IMR-90 (cell line): ENCODE results near the gene BANP. TPM values are rescaled to one million over a fixed set of nuclear protein-coding genes. Genes with fewer than 3 reads are reported as not detected.
A peak's percentile ranks its signal among the peaks of the same experiment; 100 is the strongest.
"Not testable (repeated sequence)": the region's sequence is repeated elsewhere in the genome, so short reads cannot be mapped to it uniquely, and the experiment has no call there.

ENCODE experiments used
- ATAC-seq: fragments of 200-7000 bp; cut with Tn5 transposase; 2 replicates; pipeline ENCODE4 v1.9.1; 2020; ENCODE audit warnings: low read depth, mild to moderate bottlenecking, moderate library complexity
- BruUV-seq: library from RNA; stranded (reverse); fragments of 400-500 nt; replicated peaks from 2 replicates; lab custom pipeline; 2021; lab: Mats Ljungman, UMichigan
- CTCF ChIA-PET: fragments of 300-600 bp; formaldehyde crosslinking; extraction: SDS; loops from one replicate; lab custom pipeline; 2021; ENCODE audit warnings: antibody characterized with exemption; lab: Yijun Ruan, JAX
- POLR2A ChIA-PET: fragments of 300-600 bp; sonication (Branson Sonifier 250); formaldehyde crosslinking; loops from one replicate; lab custom pipeline; 2022; ENCODE audit warnings: antibody characterized with exemption; ENCODE audit not compliant: unreplicated experiment; lab: Charles Lee
- DNase-seq: peaks from one replicate; pipeline ENCODE4 v3.0.0; 2013
- H2AFZ ChIP-seq: replicated peaks from 2 replicates; pipeline ENCODE3; 2013; ENCODE audit warnings: low read length, mild to moderate bottlenecking; ENCODE audit not compliant: poor library complexity
- H2AK5ac ChIP-seq: 2 replicates; pipeline ENCODE4 v1.6.1; 2013; ENCODE audit warnings: low read depth, low read length, inconsistent platforms
- H2AK9ac ChIP-seq: replicated peaks from 2 replicates; pipeline ENCODE3; 2013; ENCODE audit warnings: mild to moderate bottlenecking, low read depth, low read length, moderate library complexity; ENCODE audit not compliant: poor library complexity
- H2BK120ac ChIP-seq: 2 replicates; pipeline ENCODE4 v1.6.1; 2013; ENCODE audit warnings: low read depth, low read length, inconsistent platforms
- H2BK15ac ChIP-seq: 3 replicates; pipeline ENCODE4 v1.6.1; 2013; ENCODE audit warnings: low read depth, low read length, inconsistent platforms
- H2BK20ac ChIP-seq: 2 replicates; pipeline ENCODE4 v1.6.1; 2013; ENCODE audit warnings: low read depth, mild to moderate bottlenecking, inconsistent platforms, low read length, moderate library complexity
- H2BK5ac ChIP-seq: 2 replicates; pipeline ENCODE4 v1.6.1; 2013; ENCODE audit warnings: mild to moderate bottlenecking, low read depth, low read length, inconsistent platforms; ENCODE audit not compliant: poor library complexity, severe bottlenecking
- H3K14ac ChIP-seq: replicated peaks from 2 replicates; pipeline ENCODE4 v1.6.1; 2013; ENCODE audit warnings: low read depth, low read length, inconsistent platforms
- H3K18ac ChIP-seq: 2 replicates; pipeline ENCODE4 v1.6.1; 2013; ENCODE audit warnings: low read depth, low read length, control low read depth
- H3K23ac ChIP-seq: 2 replicates; pipeline ENCODE4 v1.6.1; 2013; ENCODE audit warnings: low read depth, low read length, inconsistent platforms
- H3K27ac ChIP-seq: 2 replicates; pipeline ENCODE4 v1.5.1; 2013; ENCODE audit warnings: mild to moderate bottlenecking, control low read depth, low read length; ENCODE audit not compliant: insufficient read depth
- H3K27me3 ChIP-seq: 2 replicates; pipeline ENCODE4 v1.6.1; 2013; ENCODE audit warnings: low read length; ENCODE audit not compliant: control insufficient read depth, insufficient read depth
- H3K36me3 ChIP-seq: 2 replicates; pipeline ENCODE4 v1.6.1; 2013; ENCODE audit warnings: low read length, mixed read lengths; ENCODE audit not compliant: control insufficient read depth, insufficient read depth
- H3K4ac ChIP-seq: 2 replicates; pipeline ENCODE4 v1.6.1; 2013; ENCODE audit warnings: low read depth, low read length, inconsistent platforms
- H3K4me1 ChIP-seq: 2 replicates; pipeline ENCODE4 v1.6.1; 2013; ENCODE audit warnings: low read length, mixed read lengths; ENCODE audit not compliant: control insufficient read depth, insufficient read depth
- H3K4me2 ChIP-seq: 2 replicates; pipeline ENCODE4 v1.6.1; 2013; ENCODE audit warnings: low read depth, mild to moderate bottlenecking, control low read depth, low read length, moderate library complexity
- H3K4me3 ChIP-seq: 2 replicates; pipeline ENCODE4 v1.5.1; 2013; ENCODE audit warnings: low read depth, mild to moderate bottlenecking, control low read depth, low read length, moderate library complexity; ENCODE audit not compliant: insufficient read depth
- H3K56ac ChIP-seq: 2 replicates; pipeline ENCODE4 v1.6.1; 2013; ENCODE audit warnings: low read length, inconsistent platforms; ENCODE audit not compliant: insufficient read depth; ENCODE audit errors: extremely low read depth
- H3K79me1 ChIP-seq, 2 experiments: 2 replicates each; pipeline ENCODE4 v1.6.1; 2013; ENCODE audit warnings: low read length in 2 of 2, inconsistent platforms in 1 of 2, low read depth in 1 of 2
- H3K9ac ChIP-seq: 2 replicates; pipeline ENCODE4 v1.6.1; 2013; ENCODE audit warnings: low read depth, low read length, control low read depth
- H3K9me1 ChIP-seq: 2 replicates; pipeline ENCODE4 v1.6.1; 2013; ENCODE audit warnings: low read length, inconsistent platforms; ENCODE audit not compliant: insufficient read depth
- H3K9me3 ChIP-seq: 2 replicates; pipeline ENCODE4 v1.6.1; 2013; ENCODE audit warnings: low read length; ENCODE audit not compliant: control insufficient read depth, insufficient read depth
- H4K20me1 ChIP-seq: 2 replicates; pipeline ENCODE4 v1.6.1; 2013; ENCODE audit warnings: low read length, inconsistent platforms; ENCODE audit not compliant: insufficient read depth
- H4K5ac ChIP-seq: 2 replicates; pipeline ENCODE4 v1.6.1; 2013; ENCODE audit warnings: mild to moderate bottlenecking, low read depth, low read length, control low read depth
- H4K8ac ChIP-seq, 2 experiments: 2 replicates each; pipeline ENCODE4 v1.6.1; 2013; ENCODE audit warnings: low read depth in 2 of 2, low read length in 2 of 2, control low read depth in 1 of 2, inconsistent platforms in 1 of 2
- H4K91ac ChIP-seq: 2 replicates; pipeline ENCODE4 v1.6.1; 2013; ENCODE audit warnings: low read depth, low read length, inconsistent platforms; ENCODE audit not compliant: insufficient read depth
- WGBS, 2 experiments: methylation state at CpG; one replicate each; pipeline versions ENCODE4 v1.1.5 to v1.1.7; 2013; ENCODE audit warnings: missing lambda C conversion rate in 2 of 2; ENCODE audit not compliant: insufficient read length in 1 of 2; ENCODE audit errors: extremely low coverage in 2 of 2; 5-methylcytosine and 5-hydroxymethylcytosine counted together
- dilution Hi-C: fragments of 300-500 bp; cut with HindIII; formaldehyde crosslinking; loops from one replicate; pipeline ENCODE4 v1.14.3; 2018; ENCODE audit warnings: low sequenced_read_pairs; ENCODE audit not compliant: unreplicated experiment
- in situ Hi-C: fragments of 300-500 bp; cut with MboI; formaldehyde crosslinking; loops from 3 replicates; pipeline ENCODE4 v1.14.3; 2019; ENCODE audit warnings: low sequenced_read_pairs, inconsistent platforms, mixed read lengths
- intact Hi-C: fragments of 100-400 bp; cut with micrococcal nuclease; formaldehyde crosslinking; loops from 2 replicates; pipeline ENCODE4 v1.10.0; 2022
- polyA plus RNA-seq, 3 experiments: library from polyadenylated mRNA; depleted of rRNA; stranded (reverse); fragments of >200 nt; gene quantifications; 2 replicates each; pipeline ENCODE4 v1.2.3, GENCODE V29; 2012; ENCODE audit warnings: low replicate concordance in 1 of 3
- total RNA-seq: library from RNA; depleted of rRNA; stranded (reverse); fragments of >200 nt; gene quantifications from 2 replicates; pipeline ENCODE4 v1.2.3, GENCODE V29; 2012

BANP gene
- total and polyA plus RNA-seq, 2 of the 4 experiments (the other 2 are of a cell fraction) = 17.4 to 17.9 TPM

- CTCF ChIA-PET, H3K4me3 ChIP-seq, in situ Hi-C loops, H4K5ac ChIP-seq, H3K4me2 ChIP-seq, H2BK15ac ChIP-seq, H4K8ac ChIP-seq, H2BK5ac ChIP-seq, H2BK20ac ChIP-seq, H3K23ac ChIP-seq, intact Hi-C loops, H4K20me1 ChIP-seq, H2AFZ ChIP-seq, H3K27ac ChIP-seq, H3K18ac ChIP-seq, ATAC-seq, POLR2A ChIA-PET, H3K4me1 ChIP-seq, H3K56ac ChIP-seq, H3K27me3 ChIP-seq, DNase-seq, H3K9me3 ChIP-seq, H3K79me1 ChIP-seq, H3K4ac ChIP-seq, H3K14ac ChIP-seq, H4K91ac ChIP-seq, H3K9me1 ChIP-seq, H2AK9ac ChIP-seq, BruUV-seq, dilution Hi-C loops, H2BK120ac ChIP-seq, H3K9ac ChIP-seq: not testable (repeated sequence)
- WGBS, 2 experiments = 100% methylated on average over 3 of the region's 30 CpGs; no CpG with 5 or more reads in 1 of the 2 experiments
- H3K36me3 ChIP-seq = peaks cover 18% of the 10 kb centered on the region
- H2AK5ac ChIP-seq = peak overlapping the region; percentile 50; the same call in 1 of the 2 replicates
Observed at GRCh38 chr16:88033003-88033740, 81.9 kb downstream of the BANP start.
